NCI-H1417 (cell line): ENCODE results near the gene IBA57.
"Not testable (repeated sequence)": the region's sequence is repeated elsewhere in the genome, so short reads cannot be mapped to it uniquely, and the experiment has no call there.

Experiments used
- DNase-seq, 3 experiments: peaks; one replicate each; lab custom pipeline; 2025; lab: John Stamatoyannopoulos, UW

Gene IBA57

GRCh38 chr1:228172591-228173527 lies 7.3 kb downstream of the IBA57 start:
- DNase-seq = no peak

- DNase-seq = peak in 2 of 3 experiments; percentile 68 to 85
Observed at GRCh38 chr1:228173528-228174481, 8.2 kb downstream of the IBA57 start.

GRCh38 chr1:228174482-228175315 lies 9.1 kb downstream of the IBA57 start:
- DNase-seq = peak in 2 of 3 experiments; percentile 22 to 53

GRCh38 chr1:228175316-228176023 lies 9.9 kb downstream of the IBA57 start:
- DNase-seq = no peak

- DNase-seq = no peak
Observed at GRCh38 chr1:228176024-228176395, 10.4 kb downstream of the IBA57 start.

- no peak for DNase-seq
Observed at GRCh38 chr1:228176461-228177182, 11.0 kb downstream of the IBA57 start.

GRCh38 chr1:228177183-228177475 lies 11.5 kb downstream of the IBA57 start:
- no peak for DNase-seq

- no peak for DNase-seq
Observed at GRCh38 chr1:228177721-228178710, 12.4 kb downstream of the IBA57 start.

GRCh38 chr1:228178737-228179684 lies 13.4 kb downstream of the IBA57 start:
- DNase-seq = no peak

GRCh38 chr1:228180271-228180958 lies 14.8 kb downstream of the IBA57 start:
- no peak for DNase-seq

- no peak for DNase-seq
Observed at GRCh38 chr1:228180959-228181644, 15.5 kb downstream of the IBA57 start.

- DNase-seq = no peak
Observed at GRCh38 chr1:228181645-228182034, 16.0 kb downstream of the IBA57 start.

- no peak for DNase-seq
Observed at GRCh38 chr1:228182296-228183030, 16.9 kb downstream of the IBA57 start.

GRCh38 chr1:228184152-228184551 lies 18.5 kb downstream of the IBA57 start:
- DNase-seq = no peak

GRCh38 chr1:228185641-228185965 lies 20.0 kb downstream of the IBA57 start:
- DNase-seq = no peak

- DNase-seq = not testable (repeated sequence)
Observed at GRCh38 chr1:228188249-228188648, 22.6 kb downstream of the IBA57 start.
